Ramos (cell line): Measurements from ENCODE around the gene CFAP107.

Experiments
- in situ Hi-C: fragments of 300-500 bp; cut with MboI; formaldehyde crosslinking; loops from one replicate; pipeline ENCODE4 v1.14.3; 2022; ENCODE audit warnings: low sequenced_read_pairs; ENCODE audit not compliant: unreplicated experiment

CFAP107 gene

DNA sequence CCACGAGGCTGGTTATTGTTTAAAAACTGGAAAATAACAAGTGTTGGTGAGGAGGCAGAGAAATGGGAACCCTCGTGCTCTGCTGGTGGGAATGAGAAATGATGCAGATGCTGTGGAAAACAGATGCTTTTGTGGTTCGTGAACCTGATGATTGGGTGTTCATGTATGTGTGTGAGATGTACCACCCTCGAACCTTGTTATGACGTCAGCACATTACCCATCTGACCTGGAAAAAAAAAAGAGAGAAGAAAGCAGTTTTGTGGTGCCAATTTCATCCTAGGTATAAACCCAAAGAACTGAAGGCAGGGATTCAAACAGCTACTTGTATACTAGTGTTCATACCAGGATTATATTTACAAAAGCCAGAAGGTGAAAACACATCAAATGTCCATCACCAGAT, 6.4 kb upstream of the CFAP107 start:
- in situ Hi-C loops, result no loop called here

DNA sequence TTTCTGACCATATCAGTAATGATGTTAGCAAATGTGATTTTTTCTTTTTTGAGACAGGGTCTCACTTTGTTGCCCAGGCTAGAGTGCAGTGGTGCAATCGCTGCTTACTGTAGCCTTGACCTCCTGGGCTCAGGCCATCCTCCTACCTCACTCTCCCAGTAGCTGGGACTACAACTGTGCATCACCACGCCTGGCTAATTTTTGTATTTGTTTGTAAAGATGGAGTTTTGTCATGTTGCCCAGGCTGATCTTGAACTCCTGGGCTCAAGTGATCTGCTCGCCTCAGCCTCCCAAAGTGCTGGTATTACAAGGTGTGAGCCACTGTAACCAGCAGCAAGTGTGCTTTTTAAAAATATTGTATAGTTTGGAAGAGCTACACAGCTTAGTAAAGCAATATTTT, 4.1 kb upstream of the CFAP107 start:
- in situ Hi-C loops, result no loop called here

DNA sequence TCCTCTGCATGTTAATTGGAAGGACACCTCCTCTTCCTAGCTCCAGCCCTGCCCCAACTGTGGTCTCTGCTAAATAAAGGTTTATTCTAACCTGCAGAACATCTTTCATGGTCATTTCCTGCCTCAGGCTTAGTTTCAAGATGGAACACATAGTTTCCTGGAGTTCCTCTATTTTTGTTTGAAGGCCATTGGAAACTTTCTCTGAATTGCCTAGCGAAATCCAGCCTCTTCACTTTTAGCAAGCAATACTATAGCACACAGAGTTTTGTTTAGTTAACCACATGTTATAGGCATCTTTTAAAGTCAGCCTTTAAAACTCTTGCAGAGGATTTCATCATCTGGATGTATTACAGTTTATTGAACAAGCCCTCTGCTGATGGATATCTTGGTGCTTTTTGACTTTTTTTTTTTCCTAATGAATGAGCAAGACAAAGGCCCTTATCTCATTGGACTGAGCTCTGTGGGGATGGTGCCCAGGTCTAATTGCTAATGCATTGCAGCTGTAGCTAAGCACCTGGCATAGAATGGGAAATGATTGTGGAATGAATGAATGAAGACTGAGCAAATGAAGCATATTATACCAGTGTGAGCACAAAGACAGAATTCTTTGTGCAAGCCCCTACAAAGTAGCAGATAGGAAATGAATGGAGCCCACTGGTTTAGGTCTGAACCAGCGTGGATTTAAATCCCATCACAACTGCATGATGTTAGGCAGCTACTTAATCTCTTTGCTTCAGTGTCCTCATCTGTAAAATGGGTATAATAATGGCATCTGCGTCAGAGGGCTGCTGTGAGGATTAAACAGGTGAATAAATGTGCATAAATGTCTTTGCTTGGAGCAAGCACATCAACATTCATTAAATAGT, 641 bp upstream of the CFAP107 start:
- in situ Hi-C loops, result no loop called here

DNA sequence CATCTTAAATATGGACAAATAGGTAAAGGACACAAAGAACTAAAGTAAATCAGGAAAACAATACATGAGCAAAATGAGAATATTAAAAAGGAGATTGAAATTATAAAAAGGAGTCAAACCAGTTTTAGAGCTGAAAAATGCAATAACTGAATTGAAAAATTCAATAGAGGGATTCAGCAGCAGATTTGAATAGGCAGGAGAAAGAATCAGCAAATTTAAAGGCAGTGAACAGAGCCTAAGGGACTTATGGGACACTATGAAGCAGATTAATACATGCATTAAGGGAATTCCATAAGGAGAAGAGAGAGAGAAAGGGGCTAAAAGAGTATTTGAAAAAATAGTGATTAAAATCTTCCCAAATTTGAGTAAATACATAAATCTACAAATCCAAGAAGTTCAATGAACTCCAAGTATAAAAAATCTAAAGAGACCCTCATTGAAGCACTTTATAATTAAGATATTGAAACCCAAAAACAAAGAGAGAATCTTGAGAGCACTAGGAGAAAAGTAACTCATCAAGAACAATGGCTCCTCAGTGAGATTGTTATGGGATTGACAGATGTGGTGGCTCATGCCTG, 2.9 kb downstream of the CFAP107 start:
- in situ Hi-C loops, result no loop called here

- in situ Hi-C loops, result no loop called here
Measured at GRCh38 chr1:12754738-12755137, 8.7 kb downstream of the CFAP107 start.

DNA sequence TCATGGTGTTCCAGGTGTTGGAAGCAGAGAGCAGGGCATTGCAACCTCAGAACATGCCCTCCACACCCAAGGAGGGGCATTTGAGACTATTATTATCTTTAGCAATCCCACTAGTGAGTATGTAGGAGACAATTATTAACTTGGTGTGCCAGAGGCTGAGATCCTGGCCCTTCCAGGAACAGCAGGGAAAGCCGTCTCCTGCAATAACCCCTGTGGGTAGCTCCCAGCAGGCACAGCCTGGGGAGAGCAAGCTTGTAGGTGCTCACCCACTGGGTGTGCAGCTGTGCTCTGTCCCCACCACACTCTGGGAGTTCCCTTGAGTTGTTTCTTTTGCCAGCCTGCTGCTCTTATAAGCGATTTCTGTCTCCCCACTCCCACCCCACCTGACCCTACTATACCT, 10.3 kb downstream of the CFAP107 start:
- in situ Hi-C loops, result no loop called here

- in situ Hi-C loops, result no loop called here
Measured at GRCh38 chr1:12756768-12757413, 10.9 kb downstream of the CFAP107 start.

- in situ Hi-C loops, result no loop called here
Measured at GRCh38 chr1:12757836-12758235, 11.8 kb downstream of the CFAP107 start.

- in situ Hi-C loops, result no loop called here
Measured at GRCh38 chr1:12760256-12760795, 14.3 kb downstream of the CFAP107 start.

- in situ Hi-C loops, result no loop called here
Measured at GRCh38 chr1:12761781-12762180, 15.8 kb downstream of the CFAP107 start.

DNA sequence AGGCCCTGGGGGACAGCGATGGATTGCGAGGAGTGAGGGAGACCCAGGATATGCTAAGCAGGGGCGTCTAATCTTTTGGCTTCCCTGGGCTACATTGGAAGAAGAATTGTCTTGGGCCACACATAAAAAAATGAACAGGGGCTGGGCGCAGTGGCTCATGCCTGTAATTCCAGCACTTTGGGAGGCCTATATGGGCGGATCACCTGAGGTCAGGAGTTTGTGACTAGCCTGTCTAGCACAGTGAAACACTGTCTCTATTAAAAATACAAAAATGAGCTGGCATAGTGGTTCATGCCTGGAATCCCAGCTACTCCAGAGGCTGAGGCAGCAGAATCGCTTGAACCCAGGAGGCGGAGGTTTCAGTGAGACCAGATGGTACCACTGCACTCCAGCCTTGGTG, 16.8 kb downstream of the CFAP107 start:
- in situ Hi-C loops, result no loop called here

- in situ Hi-C loops, result no loop called here
Measured at GRCh38 chr1:12763479-12763878, 17.5 kb downstream of the CFAP107 start.

DNA sequence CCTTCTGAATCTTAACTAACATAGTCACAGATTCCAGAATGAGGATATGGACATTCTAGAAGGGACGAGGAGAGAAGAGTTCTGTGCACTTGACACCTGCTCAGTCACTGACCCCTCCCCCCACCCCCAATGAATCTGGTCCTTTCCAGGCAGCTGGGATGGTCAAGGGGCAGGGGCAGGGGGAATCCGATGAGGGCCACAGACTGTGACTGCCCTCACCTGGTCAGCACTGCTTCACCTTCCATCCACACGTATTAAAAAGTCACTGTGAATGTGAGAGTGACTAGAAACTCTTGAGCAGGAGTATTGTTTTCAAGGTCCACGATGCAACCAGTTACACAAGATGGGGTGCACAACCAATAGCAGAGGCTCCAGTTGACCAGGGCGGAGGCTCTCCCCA, 18.0 kb downstream of the CFAP107 start:
- in situ Hi-C loops, result no loop called here

DNA sequence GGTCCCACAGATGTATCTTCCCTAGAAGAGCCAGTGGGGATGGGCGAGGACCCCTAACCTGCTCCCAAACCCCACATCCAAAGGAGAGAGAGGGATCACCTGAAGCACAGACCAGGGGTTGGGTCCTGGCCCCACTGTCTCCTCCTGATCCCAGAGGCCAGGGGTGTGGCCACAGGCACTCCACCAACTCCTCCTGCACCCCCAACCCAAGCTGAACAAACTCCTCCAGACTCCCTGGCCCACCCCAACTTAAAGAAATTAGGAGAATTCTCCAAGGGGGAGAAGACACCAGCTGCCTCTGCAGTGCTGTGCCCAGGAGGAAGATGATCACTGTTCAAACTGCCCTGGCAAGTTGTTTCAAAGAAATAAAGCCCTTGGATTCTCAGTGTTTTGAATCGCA, 23.0 kb downstream of the CFAP107 start:
- in situ Hi-C loops, result no loop called here

DNA sequence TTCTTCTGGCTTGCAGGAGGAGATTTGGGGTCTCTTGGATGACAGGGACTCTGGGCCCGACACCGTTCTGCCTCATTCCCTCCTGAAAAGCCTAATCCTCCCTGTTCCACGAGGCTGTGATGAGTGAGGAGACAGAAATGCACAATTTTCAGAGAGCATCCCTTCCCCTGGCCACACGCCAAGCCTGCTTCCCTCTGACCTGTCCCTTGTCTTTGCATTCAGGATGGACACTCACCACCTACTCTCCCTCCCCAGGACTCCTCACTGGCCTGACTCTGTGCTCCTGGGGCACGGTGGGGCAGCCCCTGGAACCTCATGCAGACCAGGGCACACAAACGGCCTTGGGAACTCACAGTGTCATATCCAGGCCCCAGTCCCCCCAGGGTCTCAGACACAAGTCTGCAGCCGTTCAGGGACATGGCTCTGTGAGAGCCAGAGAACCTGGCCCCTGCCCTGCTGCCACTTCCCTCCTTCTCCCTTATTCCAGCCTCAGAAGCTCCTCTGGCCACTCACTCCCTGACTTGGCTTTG, 24.0 kb downstream of the CFAP107 start:
- in situ Hi-C loops, result no loop called here

DNA sequence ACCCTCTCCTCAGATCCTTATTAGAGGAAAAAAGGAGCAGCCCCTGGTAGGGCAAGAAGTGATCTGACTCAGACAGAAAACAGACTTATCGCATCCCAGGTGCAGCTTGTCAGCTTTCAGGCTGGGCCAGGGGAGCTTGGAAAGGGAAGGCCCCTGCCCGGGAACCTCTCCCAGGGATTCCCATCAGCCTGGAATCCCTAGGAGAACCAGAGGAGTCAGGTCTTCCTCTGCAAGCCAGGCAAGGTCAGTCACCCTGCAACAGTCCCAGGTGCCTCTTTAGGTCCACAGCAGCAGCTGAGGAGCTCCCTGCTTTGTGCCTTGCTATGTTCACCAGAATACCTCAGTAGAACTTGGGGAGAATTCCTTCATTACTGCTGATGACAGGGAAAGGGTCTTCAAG, 24.6 kb downstream of the CFAP107 start:
- in situ Hi-C loops, result no loop called here

- in situ Hi-C loops, result no loop called here
Measured at GRCh38 chr1:12771186-12771585, 25.2 kb downstream of the CFAP107 start.

- in situ Hi-C loops, result no loop called here
Measured at GRCh38 chr1:12772520-12772919, 26.5 kb downstream of the CFAP107 start.

- in situ Hi-C loops, result no loop called here
Measured at GRCh38 chr1:12773438-12773837, 27.4 kb downstream of the CFAP107 start, which contains the start of gene PRAMEF12. Gene PRAMEF12 (plus strand): TSS chr1:12773738. CDS start chr1:12774868, 1,130 bp downstream.

DNA sequence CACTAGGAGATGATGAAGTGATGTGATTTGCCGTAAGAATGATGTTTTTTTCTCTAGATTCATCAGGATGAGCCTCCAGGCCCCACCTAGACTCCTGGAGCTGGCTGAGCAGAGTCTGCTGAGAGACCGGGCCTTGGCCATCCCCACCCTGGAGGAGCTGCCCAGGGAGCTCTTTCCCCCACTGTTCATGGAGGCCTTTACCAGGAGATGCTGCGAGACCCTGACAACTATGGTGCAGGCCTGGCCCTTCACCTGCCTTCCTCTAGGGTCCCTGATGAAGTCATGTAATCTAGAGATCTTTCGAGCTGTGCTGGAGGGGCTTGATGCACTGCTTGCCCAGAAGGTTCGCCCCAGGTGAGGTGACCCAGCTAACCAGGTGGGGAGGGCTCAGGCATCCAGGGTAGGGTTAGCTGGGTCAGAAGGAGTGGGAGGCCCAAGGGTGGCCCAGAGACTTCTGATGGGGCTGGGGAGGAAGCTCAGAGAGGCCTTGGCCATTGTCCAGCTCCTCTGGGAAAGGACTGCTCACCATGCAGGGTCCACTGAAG, 28.9 kb downstream of the CFAP107 start:
- in situ Hi-C loops, result no loop called here

GRCh38 chr1:12775443-12775842, 29.4 kb downstream of the CFAP107 start:
- in situ Hi-C loops, result no loop called here
